M059J (cell line): ENCODE data around the gene CFAP251. TPM values are rescaled to one million over a fixed set of nuclear protein-coding genes. Genes with fewer than 3 reads are reported as not detected.
A peak's percentile ranks its signal among the peaks of the same experiment; 100 is the strongest.

Experiments used
- DNase-seq: peaks from one replicate; pipeline ENCODE4 v3.0.0-alpha.2; 2012; ENCODE audit warnings: low read depth
- total RNA-seq: library from RNA; depleted of rRNA; stranded (reverse); fragments of >200 nt; shearing (Covaris generic); gene quantifications from 2 replicates; pipeline ENCODE4 v1.2.3, GENCODE V29; 2014

CFAP251 gene
- total RNA-seq, 1 experiment from 2014 or later = 1.1 TPM

- DNase-seq = no peak
These were observed 25.5 kb downstream of the CFAP251 start for GRCh38 chr12:121943926-121944325.

GRCh38 chr12:121946313-121947025 lies 28.1 kb downstream of the CFAP251 start:
- no peak for DNase-seq

GRCh38 chr12:121947981-121948380 lies 29.6 kb downstream of the CFAP251 start:
- DNase-seq = no peak

- DNase-seq = peak; percentile 86
These were observed 31.4 kb downstream of the CFAP251 start for GRCh38 chr12:121949648-121950397.

GRCh38 chr12:121953117-121953692 lies 34.8 kb downstream of the CFAP251 start:
- DNase-seq = no peak

- no peak for DNase-seq
These were observed 35.3 kb downstream of the CFAP251 start for GRCh38 chr12:121953695-121954094.

GRCh38 chr12:121955258-121956237 lies 37.2 kb downstream of the CFAP251 start:
- DNase-seq = peak; percentile 28

- DNase-seq = no peak
These were observed 39.6 kb downstream of the CFAP251 start for GRCh38 chr12:121957861-121958515.

GRCh38 chr12:121958541-121959240 lies 40.3 kb downstream of the CFAP251 start:
- no peak for DNase-seq

GRCh38 chr12:121960541-121960940 lies 42.1 kb downstream of the CFAP251 start:
- no peak for DNase-seq

- no peak for DNase-seq
These were observed 42.9 kb downstream of the CFAP251 start for GRCh38 chr12:121961195-121961879.

- DNase-seq = no peak
These were observed 45.1 kb downstream of the CFAP251 start for GRCh38 chr12:121963341-121964018.

GRCh38 chr12:121964813-121965643 lies 46.6 kb downstream of the CFAP251 start:
- peak; percentile 77 for DNase-seq

GRCh38 chr12:121966959-121967358 lies 48.6 kb downstream of the CFAP251 start:
- DNase-seq = no peak

GRCh38 chr12:121968876-121969275 lies 50.5 kb downstream of the CFAP251 start:
- no peak for DNase-seq

- DNase-seq = no peak
These were observed 51.3 kb downstream of the CFAP251 start for GRCh38 chr12:121969726-121970125.

GRCh38 chr12:121970581-121971300 lies 52.3 kb downstream of the CFAP251 start:
- no peak for DNase-seq
